ENCODE measurements around the gene GLTP. TPM values are rescaled to one million over a fixed set of nuclear protein-coding genes. Genes with fewer than 3 reads are reported as not detected.

Gene GLTP
- total and polyA plus RNA-seq, 2 of the 13 experiments (the other 11 are each of a cell fraction or from before 2014, with no cell fraction given) = 10.7 to 12.9 TPM

- TF ChIP-seq ZNF281 (CRISPR knock-in tag; IDR thresholded peaks at IDR 0.05; ENCODE audit: borderline replicate concordance) = peak; percentile 60; the same call in 1 of the 2 replicates
- TF ChIP-seq ZMYM3 (CRISPR knock-in tag; IDR thresholded peaks at IDR 0.05) = 0 out of 2 replicates have a peak, but pooled peaks have one; percentile 13
These were observed 57.9 kb downstream of the GLTP start (continued) for GRCh38 chr12:109822416-109822815.

GRCh38 chr12:109821968-109822367 lies 58.4 kb downstream of the GLTP start:
- FAIRE-seq (no peak), ATAC-seq (no peak), DNase-seq (ENCODE audit: low spot score) (no peak)
- ChIA-PET POLR2A (no interaction called here), CTCF (ENCODE audit: low intra/inter-chr PET ratio, low total read pairs) (no interaction called here)
- in situ Hi-C loops (cut with HindIII; ENCODE audit: extremely low pct_ligation_motif_present, low pct_unique_long_range_greater_than_20kb) = no loop called here
- no TSS peak for BruUV-seq (replicated peaks)
- Histone ChIP-seq H3K4me2 (ENCODE audit: low read depth, low read length) (peak overlapping the region; percentile 76), H3K79me2 (ENCODE audit: insufficient read depth, low read length) (no peaks in the 10 kb centered on the region), H3K27me3 (ENCODE audit: control insufficient read depth in 1 of 2, insufficient read depth in 2 of 2, low read length in 2 of 2) (no peaks in the 10 kb centered on the region), H3K9me3 (ENCODE audit: low read length) (no peaks in the 10 kb centered on the region), H3K9ac (ENCODE audit: insufficient read depth, low read depth, low read length) (no peak overlapping the region), H3K4me1 (ENCODE audit: insufficient read depth, low read length) (peaks cover 76% of the 10 kb centered on the region), H3K36me3 (replicated peaks in 1 of 2; ENCODE audit: control insufficient read depth in 1 of 2, insufficient read depth in 2 of 2, low read length in 2 of 2) (no peaks in the 10 kb centered on the region), H4K20me1 (ENCODE audit: insufficient read depth, low read length) (no peaks in the 10 kb centered on the region), H3K27ac (ENCODE audit: extremely low read length, insufficient read depth, low read length) (no peak overlapping the region), H3K4me3 (replicated peaks in 1 of 3; ENCODE audit: insufficient read depth in 1 of 3, low read depth in 2 of 3, low read length in 3 of 3) (no peak overlapping the region), H2AFZ (ENCODE audit: low read length) (no peak overlapping the region)
- intact Hi-C loops (cut with micrococcal nuclease; ENCODE audit: unreplicated experiment) = no loop called here
- TF ChIP-seq ZNF83 (CRISPR knock-in tag; IDR thresholded peaks at IDR 0.05; ENCODE audit: borderline replicate concordance) (no peak), TBX2 (CRISPR knock-in tag; IDR thresholded peaks at IDR 0.05; ENCODE audit: borderline replicate concordance) (peak; percentile 42; the same call in 1 of the 2 replicates)
